Hippocampal formation (tissue), 2 donors: ENCODE measurements around the gene DGKB.
A peak's percentile ranks its signal among the peaks of the same experiment; 100 is the strongest.

Experiments used
- DNase-seq, 2 donors: peaks; one replicate each; lab custom pipeline; 2025; lab: John Stamatoyannopoulos, UW

The DGKB gene

DNA sequence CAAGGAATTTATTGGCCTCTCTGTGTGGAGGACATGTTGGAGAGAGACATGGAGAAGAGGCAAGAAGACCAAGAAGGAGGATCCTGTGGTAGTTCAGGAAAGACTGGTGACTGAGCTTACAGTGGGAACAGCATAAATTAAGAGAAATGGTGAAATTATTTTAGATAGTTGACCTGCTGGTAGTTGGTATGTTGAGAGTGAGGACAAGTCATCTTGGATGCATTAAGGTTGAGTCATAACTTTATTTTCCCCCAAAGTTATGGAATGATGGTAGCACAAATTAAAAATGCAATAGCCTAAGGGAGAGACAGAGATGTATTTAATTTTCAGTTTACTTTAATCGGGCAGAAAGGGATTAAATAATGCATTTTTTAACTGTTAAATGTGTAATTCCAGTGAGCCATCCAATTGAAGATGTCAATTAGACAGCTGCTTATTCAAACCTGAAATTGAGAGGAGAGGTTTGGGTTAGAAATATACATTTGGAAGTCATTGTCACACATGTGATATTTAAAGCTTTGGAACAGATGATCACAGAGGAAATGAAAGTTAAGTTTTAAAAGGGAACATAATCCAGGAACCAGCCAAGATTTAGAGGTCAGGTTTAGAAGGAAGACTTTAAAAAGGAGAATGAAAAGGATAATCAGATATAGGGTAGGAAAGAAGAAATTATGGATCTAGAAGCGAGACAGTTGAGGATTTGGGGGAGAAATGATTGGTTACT is 80.6 kb downstream of the DGKB start:
- no peak for DNase-seq

DNA sequence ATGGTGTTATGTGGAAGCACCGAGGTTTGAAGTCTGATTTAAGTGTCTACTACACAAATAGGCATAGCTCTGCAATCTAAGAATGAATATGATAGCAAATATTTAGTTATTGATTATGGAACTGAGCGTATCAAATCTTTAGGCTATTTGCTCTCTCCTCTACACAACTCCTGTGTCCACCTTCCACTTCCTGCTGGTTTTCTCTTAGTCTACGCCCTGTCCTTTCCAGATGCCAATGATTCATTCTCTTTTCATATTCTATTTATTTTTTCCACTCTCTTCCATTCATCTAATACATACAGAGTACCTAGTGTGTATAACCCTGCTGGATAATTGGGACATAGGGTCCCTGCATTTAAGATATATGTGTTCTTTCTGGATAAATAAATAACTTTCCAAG is 83.7 kb downstream of the DGKB start:
- DNase-seq, result no peak

DNA sequence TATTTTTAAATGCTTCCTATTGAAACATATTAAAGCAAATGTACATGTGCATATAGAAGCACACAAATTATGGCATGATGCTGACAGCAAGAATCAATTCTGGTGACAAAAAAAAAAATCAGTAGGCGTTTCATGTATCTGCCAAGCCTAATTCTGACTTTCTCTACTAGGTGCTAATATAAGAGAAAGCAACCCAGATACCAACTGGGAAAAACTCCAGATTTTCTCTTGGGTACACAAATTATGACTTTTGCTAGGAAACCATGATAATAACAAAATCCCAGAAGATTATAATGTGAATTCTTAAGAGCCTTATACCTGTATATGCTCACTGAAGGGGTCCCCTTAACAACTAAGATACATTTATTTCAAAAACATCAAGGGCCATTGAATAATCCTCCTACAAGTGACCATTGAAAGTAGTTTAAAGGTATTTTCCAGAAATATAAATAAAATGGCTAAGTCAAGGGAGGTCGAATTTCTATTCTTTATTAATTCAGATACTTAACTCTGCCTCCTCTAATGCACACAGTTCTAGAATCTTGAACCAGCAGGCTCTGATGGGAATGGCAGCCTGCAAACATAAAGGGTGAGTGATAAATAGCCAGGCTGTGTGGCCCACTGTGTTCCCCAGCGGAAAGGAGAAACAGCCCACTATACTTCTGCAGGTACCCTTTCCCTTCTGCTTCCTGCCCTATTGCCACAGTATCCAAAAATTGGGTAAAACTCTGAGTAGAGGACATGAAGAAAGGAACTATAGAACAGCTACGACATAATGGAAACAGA is 84.5 kb downstream of the DGKB start:
- no peak for DNase-seq

DNA sequence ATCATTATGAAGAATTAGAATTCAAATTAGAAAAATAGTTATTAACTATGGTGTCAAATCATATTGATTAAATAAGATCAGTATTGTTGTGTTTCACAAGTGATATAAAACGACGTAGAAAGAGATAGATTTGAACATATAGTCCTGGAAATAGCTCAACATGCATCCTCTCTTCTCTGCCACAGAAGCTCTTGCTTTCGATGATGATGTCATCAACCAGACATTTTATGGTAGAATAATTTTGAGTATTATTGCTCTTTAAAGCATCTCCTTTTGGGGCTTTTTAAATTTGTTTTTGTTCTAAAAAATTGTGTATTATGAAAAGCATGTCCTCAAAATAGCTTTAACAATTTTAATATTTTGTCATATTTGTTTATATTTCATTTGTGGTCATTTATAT is 95.0 kb downstream of the DGKB start:
- no peak for DNase-seq

DNA sequence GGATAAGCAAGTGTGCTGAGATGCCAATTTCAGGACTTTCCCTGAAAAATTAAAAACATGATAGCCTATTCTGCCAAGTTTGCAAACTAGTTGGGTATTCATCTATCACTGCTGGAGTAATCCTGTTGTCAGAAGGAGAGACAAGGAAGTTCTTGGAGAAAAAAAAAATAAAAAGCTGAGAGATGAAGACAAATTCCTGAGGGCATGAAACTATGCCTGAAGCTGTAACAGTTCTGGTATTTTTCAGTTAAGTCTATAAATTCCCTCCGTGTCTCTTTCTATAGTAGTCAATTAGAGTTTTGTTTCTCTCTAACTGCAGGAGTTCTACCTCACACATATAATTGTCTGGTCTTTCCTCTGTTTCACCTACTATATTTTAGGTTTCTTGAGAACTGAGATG is 95.7 kb downstream of the DGKB start:
- DNase-seq, result no peak

DNA sequence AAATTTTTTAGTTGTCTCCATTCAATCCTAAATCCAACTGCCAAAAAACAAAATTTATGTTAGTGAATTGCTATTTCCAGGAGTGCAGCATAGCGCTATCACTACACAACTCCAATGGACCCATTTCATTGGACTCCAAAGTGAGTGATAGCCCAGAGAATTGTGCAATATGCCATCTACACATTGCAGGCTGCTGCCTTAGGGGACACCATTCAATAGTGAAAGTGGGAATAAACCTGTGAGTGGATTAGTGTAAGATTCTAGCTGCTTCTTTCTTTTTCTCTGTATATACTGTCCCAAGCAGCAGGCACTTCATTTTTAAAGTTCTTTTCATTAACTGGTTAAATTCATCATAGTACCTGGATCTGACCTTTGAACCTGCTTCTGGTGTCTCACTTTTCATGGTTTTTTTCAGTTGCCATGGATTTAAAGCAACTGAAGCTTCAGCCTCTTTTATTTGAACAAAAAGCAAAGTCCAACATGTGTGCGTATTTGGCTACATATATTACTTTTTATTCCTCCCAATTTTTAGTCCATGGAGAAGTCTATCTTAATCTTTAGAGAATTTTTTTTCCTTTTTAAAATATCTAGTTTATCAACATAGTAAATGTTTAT is 97.3 kb downstream of the DGKB start:
- no peak for DNase-seq

DNA sequence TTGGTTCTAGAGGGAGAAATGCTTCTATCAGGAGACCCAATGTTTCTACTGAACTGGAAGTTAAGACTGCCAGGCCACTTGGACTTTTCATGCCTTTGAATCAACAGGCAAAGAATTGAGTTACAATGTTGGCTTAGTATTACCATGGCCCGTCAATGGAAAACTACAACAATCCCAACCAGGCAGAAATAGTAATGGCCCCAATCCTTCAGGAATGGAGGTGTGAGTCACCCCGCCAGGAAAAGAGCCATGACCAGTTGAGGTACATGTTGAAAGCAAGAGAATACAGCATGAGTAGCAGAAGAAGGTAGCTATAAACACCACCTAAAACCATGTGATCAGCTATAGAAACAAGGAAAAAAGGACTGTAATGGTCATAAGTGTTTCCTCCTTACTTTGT is 101.9 kb downstream of the DGKB start:
- DNase-seq, result no peak

DNA sequence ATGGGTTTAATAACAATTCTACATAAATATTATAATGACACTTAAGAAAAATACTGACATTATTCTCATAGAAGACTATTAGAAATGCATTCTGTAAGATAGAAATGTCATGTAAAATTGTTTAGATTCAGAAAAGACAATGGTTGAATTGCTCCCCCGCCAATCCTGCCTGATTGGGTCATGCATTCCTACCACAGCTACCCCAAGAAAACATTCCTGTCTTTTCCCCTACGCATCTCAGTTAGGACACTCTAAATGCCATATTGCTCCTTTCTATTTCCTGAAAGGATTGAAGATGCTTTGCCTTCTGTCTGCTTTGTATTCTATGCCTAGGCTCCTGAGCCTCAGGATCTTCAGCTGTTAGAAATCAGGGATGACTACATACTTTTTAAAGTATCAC is 109.4 kb downstream of the DGKB start:
- DNase-seq, result no peak

DNA sequence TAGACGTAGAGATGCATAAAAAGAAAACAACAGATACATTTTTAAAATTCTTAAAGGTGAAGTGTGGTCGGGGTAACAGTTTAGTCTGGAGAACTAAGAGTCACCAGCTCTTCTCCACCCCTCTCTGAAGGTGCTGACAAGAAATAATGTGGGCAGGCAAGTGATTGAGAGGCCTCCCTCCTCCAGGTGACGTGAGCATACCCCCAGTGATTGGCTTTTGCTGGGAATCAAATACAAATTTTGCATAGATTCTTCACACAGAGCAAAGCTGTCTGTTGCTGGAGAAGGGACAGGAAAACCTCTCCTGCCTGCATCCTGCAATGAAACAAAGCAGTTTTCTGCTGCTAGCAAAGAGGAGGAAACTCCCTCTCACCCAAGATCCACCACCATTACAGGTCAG is 115.0 kb downstream of the DGKB start:
- no peak for DNase-seq

DNA sequence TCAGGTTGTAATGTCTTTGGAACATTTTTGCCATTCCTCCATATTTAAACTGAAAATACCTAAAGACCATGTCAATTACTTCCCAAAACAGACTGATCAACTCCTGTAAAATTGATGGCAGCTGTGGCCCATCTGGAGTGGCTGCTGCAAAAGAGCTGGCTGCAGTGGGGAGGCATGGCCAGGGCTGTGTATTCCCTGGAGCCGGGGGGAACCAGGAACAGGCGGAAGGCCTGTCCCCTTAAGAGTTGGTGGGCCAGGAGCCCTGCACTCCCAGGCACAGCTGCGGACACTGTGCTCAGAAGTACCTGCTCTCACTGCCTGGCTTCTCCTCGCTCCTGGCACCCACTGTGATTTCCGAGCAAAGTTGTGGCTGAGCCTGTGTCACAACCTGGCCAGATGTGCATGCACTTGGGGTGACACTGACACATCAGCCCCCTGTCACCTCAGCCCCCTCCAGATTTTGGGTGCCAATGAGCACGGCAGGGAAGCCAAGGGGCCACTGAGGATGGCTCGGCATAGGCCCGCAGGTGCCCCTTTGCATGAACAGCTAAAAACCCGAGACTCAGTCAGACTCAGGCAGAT is 116.1 kb downstream of the DGKB start:
- DNase-seq, result no peak

DNA sequence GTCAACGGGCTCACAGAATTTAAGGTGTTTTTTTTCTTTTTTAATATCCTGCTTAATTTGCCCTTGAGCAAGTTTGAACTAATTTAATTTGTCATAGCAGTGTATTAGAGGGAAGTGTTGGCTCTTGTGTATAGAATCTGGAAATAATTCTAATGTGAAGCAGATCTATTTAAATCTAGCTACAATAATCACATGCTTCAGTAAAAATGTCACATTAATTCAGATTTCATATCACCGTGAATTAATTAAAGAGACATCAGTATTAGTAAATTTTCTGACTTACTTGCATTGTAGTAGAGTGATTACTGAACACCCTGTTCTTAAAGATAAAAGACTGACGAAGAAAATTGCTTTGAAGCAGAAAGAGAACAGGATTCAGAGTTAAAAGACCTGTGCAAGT is 124.7 kb downstream of the DGKB start:
- DNase-seq, result no peak

DNA sequence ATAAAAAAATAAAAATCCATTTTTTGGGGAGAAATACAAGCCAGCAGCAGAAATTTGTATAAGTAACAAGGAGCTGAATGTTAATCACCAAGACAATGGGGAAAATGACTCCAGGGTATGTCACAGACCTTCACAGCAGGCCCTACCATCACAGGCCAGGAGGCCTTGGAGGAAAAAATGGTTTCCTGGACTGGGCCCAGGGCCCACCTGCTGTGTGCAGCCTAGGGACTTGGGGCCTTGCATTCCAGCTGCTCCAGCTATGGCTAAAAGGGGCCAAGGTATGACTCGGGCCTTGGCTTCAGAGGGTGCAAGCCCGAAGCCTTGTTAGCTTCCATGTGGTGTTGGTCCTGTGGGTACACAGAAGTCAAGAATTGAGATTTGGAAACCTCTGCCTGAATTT is 126.3 kb downstream of the DGKB start:
- DNase-seq, result no peak

DNA sequence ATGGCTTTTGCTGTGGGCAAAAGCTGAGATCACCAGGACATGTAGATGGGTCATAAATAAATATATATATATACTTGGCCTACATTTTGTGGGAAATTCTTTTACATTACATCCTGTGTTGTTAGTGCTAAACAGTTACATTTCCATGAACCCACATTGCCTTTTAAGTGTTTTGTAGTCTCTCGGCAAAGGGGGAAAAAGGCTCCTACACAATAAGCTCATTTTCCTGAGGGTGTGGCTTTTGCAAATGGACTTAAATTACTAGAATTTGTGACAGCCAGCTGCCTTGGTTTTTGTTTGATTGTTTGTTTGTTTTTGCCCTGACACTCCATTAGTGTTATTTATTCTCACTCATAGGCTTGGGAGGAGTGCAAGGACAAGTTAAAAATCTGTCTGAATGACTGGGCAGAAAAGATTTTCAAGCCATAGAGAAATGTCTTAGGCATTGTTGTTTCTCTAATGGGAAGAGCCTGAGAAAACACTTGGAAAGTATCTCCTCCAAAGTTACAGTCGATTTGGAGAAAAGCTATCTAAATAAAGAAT is 128.8 kb downstream of the DGKB start:
- no peak for DNase-seq

DNA sequence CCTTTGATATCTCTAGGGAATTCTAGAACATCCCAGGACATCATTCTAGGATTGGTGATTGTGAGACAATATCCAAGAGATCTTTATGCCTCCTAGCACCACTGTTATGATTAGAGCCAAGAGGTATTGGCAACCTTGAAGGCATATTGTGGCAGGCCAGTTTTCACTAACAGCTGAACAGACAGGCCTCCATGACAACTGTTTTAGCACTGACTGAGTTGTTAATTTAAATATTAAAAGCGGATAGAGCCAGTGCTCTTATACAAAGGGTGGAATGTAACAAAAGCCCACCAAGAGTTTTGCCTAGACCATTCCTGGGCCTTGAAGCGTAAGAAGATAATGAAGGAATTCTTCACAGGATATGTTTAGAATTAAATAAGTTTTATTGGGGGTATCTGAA is 131.9 kb downstream of the DGKB start:
- no peak for DNase-seq

DNA sequence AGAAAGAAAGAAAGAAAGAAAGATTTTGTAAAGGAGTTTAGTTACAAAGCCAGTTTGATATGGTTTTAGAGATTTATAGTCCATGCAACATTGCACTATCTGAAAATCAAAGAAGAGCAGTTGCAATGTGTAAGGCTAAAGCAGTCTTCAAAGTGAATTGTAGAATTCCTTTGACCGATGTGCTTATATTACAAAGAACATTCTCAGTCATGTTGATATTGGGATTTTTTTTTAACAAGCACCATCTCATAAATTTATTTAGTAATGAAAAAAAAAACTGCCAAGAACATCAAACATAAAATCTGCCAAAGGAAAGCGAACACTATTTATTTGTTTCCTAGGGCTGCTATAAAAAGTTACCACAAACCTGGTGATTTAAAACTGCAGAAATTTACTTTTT is 133.3 kb downstream of the DGKB start:
- DNase-seq, result no peak

DNA sequence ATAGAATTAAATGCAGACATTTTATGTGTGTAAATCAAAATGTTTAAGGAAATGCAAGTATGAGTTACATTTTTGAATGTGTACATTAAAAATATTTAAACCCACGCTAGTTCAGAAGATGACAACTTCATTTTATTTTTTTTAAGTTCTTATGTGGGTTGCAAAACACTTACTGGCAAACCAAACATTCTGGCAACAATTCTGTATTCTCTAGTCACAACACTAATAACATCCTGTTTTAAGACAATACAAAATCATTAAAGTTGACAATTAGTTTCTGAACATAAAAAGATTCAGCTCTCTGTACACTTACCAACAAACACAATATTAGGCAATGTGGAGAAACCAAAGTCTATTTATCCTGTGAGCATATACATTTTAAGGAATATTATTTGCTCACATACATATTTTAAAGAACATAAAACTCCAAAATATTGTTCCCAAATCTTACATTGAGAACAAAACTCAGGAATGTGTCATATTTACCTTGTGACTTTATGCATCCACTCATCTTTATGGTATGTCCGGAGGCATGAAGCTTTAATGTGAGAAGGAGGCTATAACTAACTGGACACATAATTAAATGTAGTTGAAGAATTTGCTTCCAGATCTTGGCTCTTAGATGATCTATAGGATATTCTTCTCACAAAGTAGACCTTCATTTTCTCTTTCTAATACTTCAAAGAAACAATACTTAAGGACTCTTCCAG is 134.7 kb downstream of the DGKB start:
- no peak for DNase-seq

DNA sequence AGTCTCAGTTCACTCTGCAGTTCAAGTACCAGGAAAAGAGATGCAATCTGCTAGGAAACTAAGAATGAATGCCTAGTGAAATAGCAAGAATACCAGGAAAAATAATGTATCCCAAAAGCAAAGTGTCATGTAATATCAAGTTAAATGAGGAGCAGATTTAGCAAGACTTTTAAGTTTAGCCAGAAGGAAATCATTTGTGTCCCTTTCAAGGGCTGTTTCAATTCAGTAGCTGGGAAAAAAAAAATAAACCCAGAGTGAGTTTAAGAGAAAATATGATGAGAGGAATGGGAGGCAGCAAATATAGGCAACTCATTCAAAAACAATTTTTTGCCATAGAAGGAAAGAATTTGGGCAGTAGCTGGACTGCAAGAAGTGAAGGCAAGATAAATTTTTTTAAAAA is 135.8 kb downstream of the DGKB start:
- no peak for DNase-seq

DNA sequence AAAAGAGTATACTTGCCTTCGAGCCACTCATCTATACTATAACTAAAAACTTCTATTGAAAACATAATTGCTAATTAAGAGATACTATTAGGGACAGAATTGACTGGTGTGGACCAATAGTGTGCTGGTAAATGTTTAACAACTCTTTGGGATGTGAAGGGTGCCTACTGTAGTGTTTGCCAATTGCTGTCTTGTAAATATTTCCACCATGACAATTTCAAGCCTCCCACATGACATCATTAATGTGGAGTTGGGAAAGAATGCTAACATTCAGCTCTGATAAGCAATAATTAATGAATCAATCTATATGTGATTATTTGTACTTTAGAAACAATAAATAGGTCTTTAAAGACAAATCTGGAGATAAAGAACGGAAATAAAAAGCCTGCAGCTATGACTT is 136.8 kb downstream of the DGKB start:
- DNase-seq, result no peak

DNA sequence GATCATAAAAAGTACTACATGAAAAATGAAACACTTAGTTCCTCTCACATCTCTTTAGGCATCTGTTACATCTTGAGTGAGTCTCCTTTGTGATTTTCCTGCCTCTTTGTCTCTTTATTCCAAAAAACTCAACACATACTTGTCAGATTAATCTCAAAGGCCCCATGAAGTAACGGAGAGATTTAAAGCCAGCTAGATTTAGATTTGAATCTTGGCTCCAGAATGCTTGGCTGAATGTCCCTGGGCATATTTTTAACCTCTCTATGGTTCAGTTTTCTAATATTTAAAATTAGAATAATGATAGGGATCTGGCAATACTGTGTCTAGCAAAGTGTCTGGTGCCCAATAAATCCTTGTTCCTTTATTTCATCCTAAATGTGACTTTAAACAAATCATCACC is 140.0 kb downstream of the DGKB start:
- DNase-seq, result no peak

DNA sequence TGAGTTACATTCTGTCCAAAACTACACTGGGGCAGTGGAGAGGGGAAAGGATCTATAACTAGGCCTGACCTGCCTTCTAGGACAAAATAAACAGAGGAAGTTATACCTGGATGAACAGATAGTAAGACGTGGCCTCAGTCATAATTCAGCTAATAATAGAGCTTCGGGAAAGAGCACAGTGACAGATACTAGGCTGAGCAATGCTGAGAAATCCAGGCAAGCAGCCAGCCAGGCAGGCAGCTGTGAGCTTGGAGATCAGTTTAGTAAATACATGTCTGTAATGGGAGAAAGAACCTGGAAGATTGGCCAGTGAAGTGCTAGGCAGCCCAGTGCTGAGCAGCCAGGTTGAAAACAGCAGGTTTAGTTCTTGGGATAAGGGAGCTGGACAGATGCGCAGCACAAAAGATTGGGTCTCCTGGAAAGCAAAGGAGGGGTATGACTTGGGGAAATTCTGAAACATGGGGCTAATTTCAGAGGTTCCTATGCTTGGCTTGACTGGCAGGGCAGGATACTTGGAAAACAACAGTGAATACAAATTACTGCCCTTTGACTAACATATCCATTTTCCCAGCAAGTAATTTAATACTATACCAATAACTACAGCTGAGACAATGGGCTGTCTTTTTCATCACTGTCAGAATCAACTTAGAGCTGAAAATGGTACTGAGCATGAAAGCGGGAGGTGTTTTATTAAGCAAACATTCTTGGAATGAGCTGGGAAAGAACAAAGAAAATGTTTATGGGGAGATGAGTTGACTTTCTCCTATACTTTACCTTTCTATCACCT is 140.8 kb downstream of the DGKB start:
- DNase-seq, result peak; percentile 39 to 41
